Stimulated activated CD4-positive, alpha-beta T cell treated with anti-CD3 and anti-CD28 coated beads, Interleukin-15, amount 100 ng/mL, for 24 hours (primary cell): ENCODE measurements around the gene BAZ2B.

Experiments
- DNase-seq: peaks from one replicate; pipeline ENCODE4 v3.0.0-alpha.2; 2020

The BAZ2B gene

DNA sequence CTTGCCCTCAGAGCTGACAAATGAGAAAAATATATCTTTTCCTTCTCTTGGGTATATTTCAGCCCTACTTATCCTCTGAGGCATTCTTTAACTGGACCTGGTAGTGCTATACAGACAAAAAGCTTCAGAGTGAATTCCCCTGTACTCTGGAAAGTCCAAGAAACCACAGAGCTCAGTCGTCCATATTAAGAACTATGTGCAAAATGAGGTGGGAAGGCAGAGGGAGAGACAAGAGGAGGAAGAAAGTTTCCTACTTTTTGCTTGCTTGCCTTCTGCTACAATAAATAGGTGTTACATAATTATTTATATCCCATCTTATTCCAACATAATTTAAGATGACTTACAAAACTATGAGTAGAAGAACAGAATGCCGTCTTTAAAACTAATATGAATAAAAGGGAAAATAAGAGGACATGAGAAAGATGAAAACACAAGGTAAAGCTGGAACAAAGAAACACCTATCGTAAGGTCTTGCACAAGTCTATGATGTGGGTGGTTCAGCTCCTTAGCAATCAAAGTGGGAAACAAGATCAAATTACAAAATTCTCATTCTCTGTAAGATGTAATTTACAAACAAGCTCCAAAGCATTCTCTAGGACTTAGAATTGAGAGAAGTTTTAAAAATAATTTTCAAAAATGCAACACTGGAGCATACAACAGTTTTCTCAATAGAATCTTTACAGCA is 97.9 kb downstream of the BAZ2B start:
- DNase-seq, result no peak

DNA sequence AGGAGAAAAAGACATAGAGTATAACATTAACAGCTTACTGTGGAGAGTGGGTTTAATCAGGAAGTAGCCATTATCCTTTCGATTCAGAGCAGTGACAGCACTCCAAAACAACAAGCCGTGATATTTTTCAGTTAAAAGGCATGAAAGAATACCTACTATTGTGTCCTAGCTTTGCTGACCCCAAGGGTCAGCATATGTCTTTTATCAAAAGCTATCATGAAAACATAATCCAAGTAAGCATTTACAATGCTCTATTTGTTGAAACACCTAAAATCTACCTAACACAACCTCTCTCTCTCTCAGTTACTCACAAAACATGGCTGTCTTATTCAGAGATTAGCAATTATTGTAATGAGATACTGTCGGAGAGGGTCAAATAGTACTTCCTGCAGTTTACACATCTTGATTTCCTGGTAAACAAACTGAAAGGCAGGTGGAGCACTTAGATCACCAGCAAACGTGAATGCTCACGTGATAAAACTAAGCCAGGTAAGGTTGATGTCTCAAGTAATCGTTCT is 100.0 kb downstream of the BAZ2B start:
- no peak for DNase-seq

DNA sequence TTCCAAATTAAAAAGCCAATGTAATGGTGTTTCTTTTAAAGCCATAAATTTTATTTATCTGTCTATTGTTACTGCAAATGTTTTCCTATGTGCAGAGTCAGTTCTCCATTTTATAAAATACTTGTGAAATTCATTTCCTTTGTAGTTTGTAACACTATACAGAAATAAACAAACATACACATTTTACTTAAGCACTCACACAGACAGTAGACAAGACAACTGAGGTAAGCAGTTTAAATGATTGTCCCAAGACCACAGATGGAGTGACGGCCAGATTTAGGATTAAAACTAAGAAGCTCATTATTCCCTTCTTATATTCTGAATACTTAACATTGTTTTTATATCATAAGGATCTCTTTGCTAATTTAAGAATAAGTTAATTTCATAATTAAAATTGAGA is 100.9 kb downstream of the BAZ2B start:
- no peak for DNase-seq

DNA sequence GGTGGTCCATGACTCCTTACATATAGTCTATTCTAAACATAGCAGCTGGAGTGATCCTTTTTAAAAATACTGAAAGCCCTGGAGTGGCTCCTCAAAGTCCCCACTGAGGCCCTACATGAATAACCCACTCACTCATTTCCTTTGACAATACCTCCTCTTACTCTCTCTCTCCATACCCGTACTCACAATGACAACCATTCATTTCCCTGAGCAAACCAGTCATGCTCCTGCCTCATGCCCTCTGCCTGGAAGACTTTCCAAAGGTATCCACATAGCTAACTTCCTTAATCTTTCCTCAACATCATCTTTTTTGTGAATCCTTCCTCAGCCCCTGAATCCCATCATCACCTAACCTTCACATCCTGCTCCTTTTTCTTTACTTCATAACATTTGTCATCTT is 102.6 kb downstream of the BAZ2B start:
- no peak for DNase-seq

DNA sequence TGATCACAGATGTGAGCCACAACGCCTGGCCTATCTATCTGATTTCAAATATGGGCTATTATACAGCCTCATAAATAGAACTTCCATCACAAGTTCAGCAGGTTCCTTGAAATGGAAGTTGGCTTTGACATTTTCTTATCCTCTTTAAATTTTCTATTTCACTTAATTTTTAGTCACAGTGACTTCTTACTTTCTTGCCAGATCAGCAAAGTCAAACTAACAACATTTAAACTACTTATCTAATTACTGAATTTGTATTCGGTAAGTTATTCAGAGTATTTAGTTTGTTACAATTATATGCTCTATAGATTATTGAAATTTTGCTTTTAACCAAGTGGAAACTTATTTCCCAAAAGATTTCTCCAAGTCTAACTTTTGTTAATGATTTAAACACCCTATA is 108.2 kb downstream of the BAZ2B start:
- no peak for DNase-seq

DNA sequence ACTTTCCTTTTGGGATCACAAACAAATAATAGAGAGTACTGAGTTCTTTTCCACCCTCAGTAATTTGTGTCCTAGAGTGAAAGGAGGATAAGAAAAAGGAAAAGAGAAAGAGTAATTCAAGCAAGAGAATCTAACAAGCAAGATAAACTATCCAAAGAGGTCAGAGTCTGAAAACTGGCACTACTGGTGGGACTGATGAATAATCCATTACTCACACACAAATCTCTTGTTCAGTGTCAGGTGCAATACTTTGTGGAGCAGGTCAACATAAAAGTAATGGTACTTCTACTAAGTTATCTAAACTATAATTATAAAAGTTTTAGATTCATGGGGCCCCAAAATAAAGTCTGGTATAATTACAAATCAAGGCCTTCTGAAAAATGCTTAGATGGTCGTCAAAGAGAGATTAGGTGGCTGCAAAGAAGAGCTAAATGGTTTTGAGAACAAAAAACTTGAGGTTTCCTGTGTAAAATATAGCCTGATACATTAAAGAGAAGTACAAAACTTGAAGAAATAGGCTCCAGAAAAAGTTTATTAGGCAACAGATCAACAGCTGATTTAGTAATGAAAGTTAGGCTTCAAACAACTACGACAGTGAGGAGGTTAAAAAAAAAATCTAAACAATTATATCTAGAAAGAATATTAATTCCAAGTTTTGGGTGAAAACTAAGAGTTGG is 109.4 kb downstream of the BAZ2B start:
- no peak for DNase-seq

DNA sequence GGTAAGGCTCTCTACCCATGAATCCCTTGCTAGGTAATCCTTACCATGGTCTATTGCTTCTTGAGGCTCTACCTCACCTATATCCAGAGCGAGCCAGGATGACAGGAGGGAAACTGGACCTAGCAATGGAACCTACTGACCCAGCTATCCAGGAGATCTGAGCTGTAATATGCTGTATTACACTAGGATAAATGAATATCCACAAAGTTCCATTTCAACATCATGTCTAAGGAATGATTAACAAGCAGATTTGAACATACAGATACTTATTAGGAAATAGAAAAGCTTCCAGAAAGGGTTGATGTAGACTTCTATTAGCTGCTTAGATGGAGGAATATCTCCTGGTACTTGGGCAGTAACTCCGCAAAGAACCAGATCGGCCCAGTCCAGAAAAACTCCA is 110.1 kb downstream of the BAZ2B start:
- no peak for DNase-seq

DNA sequence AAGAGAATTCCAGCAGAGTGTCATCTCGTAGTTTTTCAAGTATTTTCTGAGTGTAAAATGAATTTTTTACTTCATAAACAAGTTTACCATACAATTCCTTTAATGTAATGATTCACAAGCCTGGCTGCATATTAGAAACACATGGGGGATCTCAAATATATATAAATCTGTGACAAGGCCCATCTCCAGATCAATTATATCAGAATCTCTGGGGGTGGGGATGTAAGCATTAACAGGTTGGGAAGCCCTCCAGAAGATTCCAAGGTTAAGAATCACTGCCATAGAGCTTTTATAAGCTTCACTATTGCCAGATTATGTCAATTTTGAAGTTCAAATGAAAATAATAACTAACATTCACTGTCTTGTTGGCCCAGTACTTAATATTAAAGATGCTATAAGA is 111.2 kb downstream of the BAZ2B start:
- no peak for DNase-seq

DNA sequence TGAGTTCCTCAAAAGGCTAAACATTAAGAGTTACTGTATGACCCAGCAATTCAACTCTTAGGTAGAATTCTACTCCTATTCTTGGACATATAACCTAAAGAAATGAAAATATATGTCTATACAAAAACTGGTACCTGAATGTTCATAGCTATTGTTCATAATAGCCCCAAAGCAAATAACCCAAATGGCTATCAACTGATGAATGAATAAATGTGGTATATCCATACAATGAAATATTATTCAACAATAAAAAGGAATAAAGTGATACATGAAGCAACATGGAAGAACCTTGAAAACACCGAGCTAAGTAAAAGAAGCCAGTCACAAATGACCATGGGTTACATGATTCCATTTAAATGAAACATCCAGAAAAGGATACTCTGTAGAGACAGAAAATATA is 114.6 kb downstream of the BAZ2B start:
- DNase-seq, result no peak

DNA sequence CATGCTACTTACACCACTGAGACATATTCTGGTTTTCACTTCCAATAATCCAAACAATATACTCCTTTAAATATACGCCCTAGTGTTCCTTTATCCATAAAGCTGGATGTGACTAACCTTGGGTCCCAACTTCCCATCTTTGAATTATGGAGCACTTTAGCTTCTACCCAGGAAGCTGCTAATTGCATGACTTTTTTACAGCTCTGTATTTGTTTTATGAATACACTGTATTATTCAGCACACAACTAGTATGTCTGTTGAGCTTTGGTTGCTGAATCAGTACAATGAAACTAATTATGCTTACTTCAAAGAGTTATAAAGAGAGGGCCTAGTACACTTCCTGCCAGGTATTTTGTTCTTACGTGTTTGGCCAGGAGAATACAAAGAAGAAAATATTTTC is 118.5 kb downstream of the BAZ2B start:
- DNase-seq, result no peak

DNA sequence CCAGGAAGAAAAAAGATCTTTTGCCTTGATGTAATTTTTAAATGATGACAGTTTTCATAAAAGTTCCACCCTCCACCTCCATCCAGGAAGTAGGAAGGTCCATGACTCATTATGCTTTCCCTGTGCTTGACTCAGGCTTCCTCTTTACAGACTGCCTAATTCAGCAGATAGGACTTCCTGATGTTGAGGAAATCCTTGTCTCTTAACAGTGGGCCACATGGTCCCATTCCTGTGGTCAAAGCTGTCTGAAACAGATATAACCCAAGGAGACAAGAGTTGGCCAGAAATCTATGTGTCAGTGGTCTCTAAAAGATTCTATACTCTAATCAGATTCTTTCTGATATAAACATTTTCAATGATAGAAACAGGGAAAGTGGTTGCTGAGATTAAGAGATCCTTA is 119.1 kb downstream of the BAZ2B start:
- no peak for DNase-seq

DNA sequence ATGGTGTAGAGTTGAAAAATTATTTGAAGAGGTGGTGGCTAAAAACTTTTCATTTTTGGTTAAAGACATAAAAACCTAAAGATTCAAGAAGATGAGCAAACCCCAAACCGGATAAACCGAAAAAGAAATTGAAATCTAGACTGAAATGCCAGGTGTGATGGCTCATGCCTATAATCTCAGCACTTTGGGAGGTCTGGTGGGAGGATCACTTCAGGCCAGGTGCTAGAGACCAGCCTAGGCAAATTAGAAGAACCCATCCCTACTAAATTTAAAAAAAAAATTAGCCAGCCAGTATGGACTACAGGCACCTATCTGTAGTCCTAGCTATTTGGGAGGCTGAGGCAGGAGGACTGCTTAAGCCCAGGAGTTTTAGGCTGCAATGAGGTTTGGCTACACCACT is 126.9 kb downstream of the BAZ2B start:
- DNase-seq, result no peak

DNA sequence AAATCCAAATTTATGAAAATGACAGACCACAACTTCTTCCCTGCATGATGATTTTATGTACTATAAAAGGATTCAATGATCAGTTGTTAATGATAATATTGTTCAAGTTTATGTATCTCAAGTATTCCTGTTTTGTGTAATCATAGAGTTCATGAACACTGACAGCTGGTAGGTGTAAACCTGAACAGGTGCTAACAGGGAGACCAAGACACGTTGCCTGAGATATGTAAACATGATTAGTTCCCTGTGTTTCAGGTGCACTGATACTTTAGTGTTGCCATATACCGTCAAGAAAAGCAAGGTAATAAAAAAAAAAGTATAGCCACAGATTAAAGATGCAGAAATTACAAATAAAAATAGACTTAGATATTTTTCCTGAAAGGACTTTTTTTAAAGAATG is 131.8 kb downstream of the BAZ2B start:
- no peak for DNase-seq

DNA sequence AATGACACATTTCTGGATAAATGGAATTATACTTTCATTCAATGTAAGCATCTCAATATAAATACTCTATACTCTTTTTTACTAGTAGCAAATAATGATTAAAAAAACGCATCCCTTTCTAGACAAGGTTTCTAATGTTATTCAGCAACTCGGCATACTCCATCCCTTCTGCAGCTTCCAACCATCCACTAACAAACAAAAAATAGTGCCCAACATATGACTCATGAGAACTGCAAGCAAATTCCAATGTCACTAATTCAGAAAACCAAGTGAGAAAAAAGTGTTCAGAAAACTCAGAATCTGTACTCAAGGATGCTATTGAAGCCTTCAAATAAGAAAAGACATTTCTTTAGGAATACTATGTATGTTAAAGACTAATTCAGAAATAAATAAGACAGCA is 140.0 kb downstream of the BAZ2B start:
- no peak for DNase-seq

DNA sequence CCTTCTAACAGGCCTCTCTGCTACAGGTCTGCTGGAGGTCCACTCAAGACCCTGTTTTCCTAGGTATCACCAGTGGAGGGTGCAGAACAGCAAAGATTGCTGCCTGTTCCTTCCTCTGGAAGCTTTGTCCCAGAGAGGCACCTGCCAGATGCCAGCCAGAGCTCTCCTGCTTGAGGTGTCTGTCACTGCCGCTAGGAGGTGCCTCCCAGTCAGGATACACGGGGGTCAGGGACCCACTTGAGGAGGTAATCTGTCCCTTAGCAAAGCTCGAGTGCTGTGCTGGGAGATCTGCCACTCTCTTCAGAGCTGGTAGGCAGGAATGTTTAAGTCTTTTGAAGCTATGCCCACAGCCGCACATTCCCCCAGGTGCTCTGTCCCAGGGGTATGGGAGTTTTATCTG is 140.6 kb downstream of the BAZ2B start:
- DNase-seq, result no peak

DNA sequence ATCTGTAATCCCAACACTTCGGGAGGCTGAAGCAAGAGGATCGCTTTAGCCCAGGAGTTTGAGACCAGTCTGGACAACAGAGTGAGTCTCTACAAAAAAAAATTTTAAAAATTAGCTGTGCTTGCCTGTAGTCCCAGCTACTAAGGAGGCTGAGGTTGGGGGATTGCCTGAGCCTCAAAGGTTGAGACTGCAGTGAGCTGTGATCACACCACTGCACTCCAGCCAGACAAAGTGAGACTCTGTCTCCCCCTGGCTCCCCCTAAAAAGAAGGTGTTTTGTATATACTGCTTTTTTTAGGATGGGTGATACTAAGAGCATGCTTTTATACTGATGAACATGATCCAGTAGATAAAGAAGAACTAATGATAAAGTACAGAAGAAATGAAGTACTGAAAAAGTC is 145.0 kb downstream of the BAZ2B start:
- no peak for DNase-seq

DNA sequence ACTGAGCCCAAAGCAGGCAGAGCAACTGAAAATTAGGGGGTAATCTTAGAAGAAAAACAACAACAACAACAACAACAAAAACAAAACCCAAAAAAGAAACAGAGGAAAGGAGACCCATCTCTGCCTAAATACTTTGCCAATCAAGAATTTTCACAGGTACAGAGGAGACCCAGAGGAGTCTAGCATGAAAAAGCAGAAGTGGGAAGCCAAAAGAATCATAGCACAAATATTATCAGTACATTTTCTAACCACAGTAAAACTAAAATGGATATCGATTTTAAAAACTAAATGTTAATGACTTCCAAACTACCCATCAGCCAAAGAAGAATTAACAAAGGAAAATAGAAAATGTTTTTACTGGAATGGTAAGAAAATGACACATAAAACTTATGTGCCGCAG is 148.1 kb downstream of the BAZ2B start:
- DNase-seq, result no peak

DNA sequence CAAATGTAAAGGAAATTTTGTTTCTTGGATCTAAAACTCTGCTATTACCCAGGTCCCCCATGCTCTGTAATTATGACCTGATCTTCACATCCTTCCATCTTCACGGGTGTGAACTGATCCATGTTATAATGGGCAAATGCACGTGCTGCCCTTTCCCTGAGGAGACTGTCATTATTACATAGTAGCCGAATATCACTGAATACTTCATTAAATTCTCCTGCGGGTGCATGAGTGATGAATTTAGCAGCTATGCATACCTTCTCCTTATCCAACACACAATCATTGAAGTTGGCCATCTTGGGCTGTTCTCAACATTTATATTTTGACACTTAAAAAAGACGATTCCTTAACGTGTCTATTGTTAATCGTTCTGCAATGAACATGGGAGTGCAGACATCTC is 153.4 kb downstream of the BAZ2B start:
- no peak for DNase-seq

DNA sequence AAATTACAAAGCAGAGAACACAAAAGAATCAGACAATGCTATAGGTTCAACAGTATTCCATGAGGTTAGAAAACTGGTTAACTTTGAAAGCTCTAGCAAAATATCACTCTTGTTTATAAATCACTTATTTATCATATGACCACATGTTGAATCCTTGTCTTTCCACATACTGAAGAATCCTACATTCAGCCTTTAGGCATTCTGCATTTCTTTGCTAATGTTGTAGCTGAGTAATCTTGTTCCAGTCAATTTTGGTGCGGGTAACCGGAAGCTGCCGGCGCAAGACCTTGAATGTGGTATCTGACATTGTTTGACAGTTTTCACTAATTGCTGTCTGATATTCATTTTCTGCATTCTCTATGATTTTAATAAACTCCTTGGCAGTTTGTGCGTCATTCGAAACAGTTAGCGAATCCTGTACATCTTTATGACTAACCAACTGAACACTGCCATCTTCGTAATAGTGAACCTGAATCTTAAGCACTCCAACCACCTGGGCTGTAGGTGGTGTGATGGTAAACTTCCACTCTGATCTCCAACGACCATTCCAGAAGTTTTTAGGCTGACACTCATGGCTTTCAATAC is 154.1 kb downstream of the BAZ2B start:
- no peak for DNase-seq

DNA sequence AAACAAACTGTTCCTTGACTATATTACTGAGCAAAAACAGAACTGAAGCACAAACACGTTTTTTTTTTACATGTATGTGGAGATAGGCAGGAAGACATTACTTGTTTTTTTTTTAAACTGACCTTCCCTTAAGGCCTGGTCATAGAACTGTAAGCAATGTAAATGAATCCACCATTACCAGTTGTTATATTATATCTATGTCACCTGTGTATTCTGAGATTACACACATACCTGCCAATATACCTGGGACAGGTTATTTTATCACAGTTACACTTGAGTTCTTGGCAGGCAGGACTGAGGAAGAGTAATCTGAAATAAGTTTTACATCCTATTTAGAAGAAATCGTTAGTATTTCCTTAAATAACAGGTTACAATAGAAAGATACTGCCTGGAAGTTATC is 155.3 kb downstream of the BAZ2B start:
- no peak for DNase-seq

DNA sequence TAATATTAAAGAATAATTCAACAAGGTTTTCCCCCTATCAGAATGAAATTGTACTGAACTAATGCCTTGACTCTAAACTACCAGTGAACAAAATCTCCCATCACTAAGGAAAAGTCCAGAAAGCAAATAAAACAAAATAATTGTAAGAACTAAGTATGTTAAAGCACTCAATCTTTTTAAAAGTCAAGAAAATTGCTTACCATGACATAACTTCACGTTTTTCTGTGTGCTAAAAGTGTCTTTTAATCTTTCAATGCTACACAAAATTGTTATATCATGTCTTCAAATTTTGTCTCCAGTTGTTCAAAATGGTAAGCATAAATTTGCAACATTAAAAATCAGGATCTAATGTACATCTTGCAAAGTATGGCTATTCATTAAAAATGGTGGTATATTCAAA is 156.1 kb downstream of the BAZ2B start:
- DNase-seq, result no peak

DNA sequence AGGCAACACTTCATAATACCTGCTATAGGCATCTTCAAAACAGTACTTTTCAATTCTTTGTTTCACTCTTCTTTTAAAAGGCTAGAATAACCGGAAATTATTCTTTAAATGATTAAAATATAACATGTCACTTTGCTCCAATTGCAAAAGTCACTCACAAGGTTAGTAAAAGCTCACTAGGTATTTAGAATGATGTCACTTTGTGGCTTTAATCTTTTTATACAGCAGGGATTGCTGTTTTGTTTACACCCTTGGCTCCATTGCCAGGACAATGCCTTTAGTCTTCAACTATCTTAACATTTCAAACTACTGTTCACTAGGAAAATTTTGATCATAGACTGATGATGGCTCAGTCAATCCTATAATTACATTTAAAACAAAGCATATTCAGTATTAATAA is 157.1 kb downstream of the BAZ2B start:
- no peak for DNase-seq

DNA sequence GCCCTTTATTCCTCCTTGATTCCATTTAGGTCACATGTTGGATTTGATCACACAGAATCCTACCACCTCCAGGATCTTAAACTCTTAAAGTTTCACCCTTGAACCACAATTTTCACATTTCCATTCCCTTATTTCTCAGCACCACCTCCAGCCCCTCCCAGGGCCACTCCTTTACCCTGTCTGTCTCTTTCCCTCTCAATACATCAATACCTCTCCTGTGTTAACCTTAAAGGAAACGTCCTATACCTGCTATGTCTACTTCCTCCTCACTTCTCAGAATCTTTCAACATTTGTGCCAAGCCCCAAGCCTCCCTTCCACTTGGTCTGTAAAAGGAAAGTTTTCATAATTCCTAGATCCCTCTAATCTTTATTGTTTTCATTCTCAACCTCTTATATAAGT is 158.8 kb downstream of the BAZ2B start:
- no peak for DNase-seq
